Measurements from ENCODE around the gene ACOX3. TPM values are rescaled to one million over a fixed set of nuclear protein-coding genes. Genes with fewer than 3 reads are reported as not detected.
"Not testable (repeated sequence)": the region's sequence is repeated elsewhere in the genome, so short reads cannot be mapped to it uniquely, and the experiment has no call there.

ACOX3 gene
- total RNA-seq, 6 experiments from 2014 or later = 18.6 to 23.2 (median 19.9) TPM

- no peak overlapping the region for H3K27ac Mint-ChIP-seq
- H3K36me3 Mint-ChIP-seq (ENCODE audit: low read depth) = no peaks in the 10 kb centered on the region; the same call in none of the 2 replicates
- DNase-seq = no peak
- TF ChIP-seq, protein P1, sequence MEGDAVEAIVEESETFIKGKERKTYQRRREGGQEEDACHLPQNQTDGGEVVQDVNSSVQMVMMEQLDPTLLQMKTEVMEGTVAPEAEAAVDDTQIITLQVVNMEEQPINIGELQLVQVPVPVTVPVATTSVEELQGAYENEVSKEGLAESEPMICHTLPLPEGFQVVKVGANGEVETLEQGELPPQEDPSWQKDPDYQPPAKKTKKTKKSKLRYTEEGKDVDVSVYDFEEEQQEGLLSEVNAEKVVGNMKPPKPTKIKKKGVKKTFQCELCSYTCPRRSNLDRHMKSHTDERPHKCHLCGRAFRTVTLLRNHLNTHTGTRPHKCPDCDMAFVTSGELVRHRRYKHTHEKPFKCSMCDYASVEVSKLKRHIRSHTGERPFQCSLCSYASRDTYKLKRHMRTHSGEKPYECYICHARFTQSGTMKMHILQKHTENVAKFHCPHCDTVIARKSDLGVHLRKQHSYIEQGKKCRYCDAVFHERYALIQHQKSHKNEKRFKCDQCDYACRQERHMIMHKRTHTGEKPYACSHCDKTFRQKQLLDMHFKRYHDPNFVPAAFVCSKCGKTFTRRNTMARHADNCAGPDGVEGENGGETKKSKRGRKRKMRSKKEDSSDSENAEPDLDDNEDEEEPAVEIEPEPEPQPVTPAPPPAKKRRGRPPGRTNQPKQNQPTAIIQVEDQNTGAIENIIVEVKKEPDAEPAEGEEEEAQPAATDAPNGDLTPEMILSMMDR (IDR thresholded peaks at IDR 0.05) = no peak
- H3K4me3 Mint-ChIP-seq = no peak overlapping the region
- no peaks in the 10 kb centered on the region for H3K9me3 Mint-ChIP-seq
- H3K4me1 Mint-ChIP-seq (ENCODE audit: low read depth) = peaks cover 22% of the 10 kb centered on the region
- peaks cover 4% of the 10 kb centered on the region for H3K27me3 Mint-ChIP-seq (ENCODE audit: insufficient read depth)
These were observed 18.2 kb downstream of the ACOX3 start for GRCh38 chr4:8422327-8422726.

DNA sequence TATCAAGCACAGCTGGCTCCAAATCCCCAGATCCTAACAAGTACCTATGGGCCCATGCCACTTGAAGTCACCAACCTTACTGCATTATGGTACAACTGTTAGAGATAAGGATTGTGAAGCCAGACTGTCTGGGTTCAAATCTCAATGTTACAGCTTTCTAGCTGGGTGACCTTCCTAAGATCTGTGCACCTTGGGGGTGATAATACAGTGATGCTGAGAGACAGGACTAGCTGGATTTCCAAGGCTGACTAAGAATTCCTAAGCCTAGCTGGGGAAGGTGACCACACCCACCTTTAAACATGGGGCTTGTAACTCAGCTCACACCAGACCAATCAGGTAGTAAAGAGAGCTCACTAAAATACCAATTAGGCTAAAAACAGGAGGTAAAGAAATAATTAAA lies 20.4 kb downstream of the ACOX3 start:
- not testable (repeated sequence) for H3K27me3 Mint-ChIP-seq (ENCODE audit: insufficient read depth); H3K9me3 Mint-ChIP-seq; H3K27ac Mint-ChIP-seq; H3K36me3 Mint-ChIP-seq (ENCODE audit: low read depth); H3K4me3 Mint-ChIP-seq; DNase-seq
- peaks cover 12% of the 10 kb centered on the region for H3K4me1 Mint-ChIP-seq (ENCODE audit: low read depth)

DNA sequence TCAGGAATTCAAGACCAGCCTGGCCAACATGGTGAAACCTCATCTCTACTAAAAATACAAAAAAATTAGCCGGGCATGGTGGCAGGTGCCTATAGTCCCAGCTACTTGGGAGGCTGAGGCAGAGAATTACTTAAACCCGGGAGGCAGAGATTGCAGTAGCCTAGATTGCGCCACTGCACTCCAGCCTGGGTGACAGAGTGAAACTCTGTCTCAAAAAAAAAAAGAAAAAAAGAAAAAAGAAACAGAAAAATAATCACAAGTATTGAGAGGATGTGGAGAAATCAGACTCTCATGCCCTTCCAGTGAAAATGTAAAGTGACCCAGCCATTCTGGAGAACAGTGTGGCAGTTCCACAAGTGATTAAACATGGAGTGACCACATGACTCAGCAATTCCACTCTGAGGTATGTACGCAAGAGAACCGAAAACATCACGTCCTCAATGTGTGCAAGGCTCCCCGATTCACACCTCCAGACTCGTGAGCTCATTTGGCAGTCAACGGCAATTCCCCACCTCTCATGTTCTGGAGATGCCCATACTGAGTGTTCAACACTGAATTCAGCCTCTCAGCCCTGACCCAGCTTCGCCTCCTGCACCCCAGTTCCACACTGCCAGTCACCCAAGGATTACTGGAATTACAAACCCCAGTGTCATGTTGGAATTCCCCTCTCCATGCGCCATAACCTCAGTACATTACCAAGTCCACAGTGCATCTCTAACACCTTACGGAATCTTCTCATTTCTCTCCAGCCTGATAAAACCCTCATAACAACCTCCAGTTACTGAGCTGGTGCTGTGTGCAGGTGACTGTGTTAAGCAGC lies 21.1 kb downstream of the ACOX3 start:
- Mint-ChIP-seq H3K36me3 (ENCODE audit: low read depth) (peaks cover 8% of the 10 kb centered on the region), H3K9me3 (no peaks in the 10 kb centered on the region), H3K4me1 (ENCODE audit: low read depth) (peaks cover 12% of the 10 kb centered on the region), H3K27ac (peak overlapping the region; percentile 69), H3K27me3 (ENCODE audit: insufficient read depth) (peaks cover 4% of the 10 kb centered on the region; the same call in 1 of the 2 replicates), H3K4me3 (no peak overlapping the region)
- peak; percentile 54 for DNase-seq
- TF ChIP-seq, protein P1 (IDR thresholded peaks at IDR 0.05) = no peak

- Mint-ChIP-seq H3K27me3 (ENCODE audit: insufficient read depth) (peaks cover 4% of the 10 kb centered on the region; the same call in 1 of the 2 replicates), H3K9me3 (no peaks in the 10 kb centered on the region), H3K27ac (no peak overlapping the region), H3K4me1 (ENCODE audit: low read depth) (peaks cover 12% of the 10 kb centered on the region), H3K36me3 (ENCODE audit: low read depth) (peaks cover 21% of the 10 kb centered on the region), H3K4me3 (no peak overlapping the region)
- TF ChIP-seq, protein P1 (IDR thresholded peaks at IDR 0.05) = no peak
- DNase-seq = no peak
These were observed 23.4 kb downstream of the ACOX3 start for GRCh38 chr4:8417071-8417614.

DNA sequence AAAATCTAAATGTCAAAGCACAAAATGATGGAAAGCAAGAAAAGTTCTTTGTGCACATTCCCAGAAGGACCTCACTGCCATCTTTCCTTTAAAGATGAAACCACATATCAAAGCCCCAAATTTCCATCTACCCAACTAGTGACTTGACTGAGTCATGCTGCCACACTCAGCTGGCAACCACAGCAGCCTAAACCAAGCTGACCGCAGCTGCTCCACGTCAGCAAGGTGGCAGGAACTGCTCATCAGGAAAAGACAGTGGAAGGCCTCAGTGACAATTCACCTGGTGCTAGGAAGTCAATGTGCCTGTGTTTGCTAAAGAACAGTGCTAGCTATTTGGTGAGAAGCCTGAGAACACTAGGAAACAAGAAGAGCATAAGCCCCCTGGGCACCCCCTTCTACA lies 26.1 kb downstream of the ACOX3 start:
- peaks cover 33% of the 10 kb centered on the region for H3K36me3 Mint-ChIP-seq (ENCODE audit: low read depth)
- peaks cover 6% of the 10 kb centered on the region for H3K4me1 Mint-ChIP-seq (ENCODE audit: low read depth)
- TF ChIP-seq, protein P1 (IDR thresholded peaks at IDR 0.05) = no peak
- DNase-seq = no peak
- H3K27me3 Mint-ChIP-seq (ENCODE audit: insufficient read depth) = no peaks in the 10 kb centered on the region
- H3K27ac Mint-ChIP-seq = no peak overlapping the region
- no peak overlapping the region for H3K4me3 Mint-ChIP-seq
- no peaks in the 10 kb centered on the region for H3K9me3 Mint-ChIP-seq

GRCh38 chr4:8412288-8412687 lies 28.2 kb downstream of the ACOX3 start:
- TF ChIP-seq, protein P1 (IDR thresholded peaks at IDR 0.05) = no peak
- Mint-ChIP-seq H3K9me3 (no peaks in the 10 kb centered on the region), H3K27me3 (ENCODE audit: insufficient read depth) (no peaks in the 10 kb centered on the region; the same call in 1 of the 2 replicates), H3K4me3 (no peak overlapping the region), H3K27ac (no peak overlapping the region), H3K36me3 (ENCODE audit: low read depth) (peaks cover 37% of the 10 kb centered on the region), H3K4me1 (ENCODE audit: low read depth) (peaks cover 8% of the 10 kb centered on the region)
- no peak for DNase-seq

Measured in HFFc6 (cell line).